Measurements from ENCODE around the gene KRTAP3-3. TPM values are rescaled to one million over a fixed set of nuclear protein-coding genes. Genes with fewer than 3 reads are reported as not detected.

Gene KRTAP3-3
- total and polyA plus RNA-seq, 2 experiments from 2014 or later, result not detected

GRCh38 chr17:40944531-40944930 is 49.4 kb downstream of the KRTAP3-3 start:
- Histone ChIP-seq H3K27me3 (no peaks in the 10 kb centered on the region), H4K20me1 (ENCODE audit: insufficient read depth, poor library complexity, severe bottlenecking) (no peaks in the 10 kb centered on the region), H3K4me1 (ENCODE audit: insufficient read depth) (peaks cover 6% of the 10 kb centered on the region), H3K27ac (no peak overlapping the region), H2AFZ (no peak overlapping the region), H3K4me2 (no peak overlapping the region), H3K36me3 (replicated peaks; ENCODE audit: insufficient read depth, low read depth) (no peaks in the 10 kb centered on the region), H3K79me2 (no peaks in the 10 kb centered on the region), H3K9me3 (ENCODE audit: low read depth) (no peaks in the 10 kb centered on the region), H3K4me3 (no peak overlapping the region), H3K9me2 (replicated peaks; ENCODE audit: insufficient read depth) (no peaks in the 10 kb centered on the region)
- TF ChIP-seq CTCF (IDR thresholded peaks at IDR 0.05; ENCODE audit: poor library complexity) (no peak), EZH2 (IDR thresholded peaks at IDR 0.05; ENCODE audit: borderline replicate concordance) (no peak), EZH2phosphoT487 (IDR thresholded peaks at IDR 0.05; ENCODE audit: low read depth, severe bottlenecking, unreplicated experiment) (no peak)
- no peak for DNase-seq (ENCODE audit: low spot score)
- 20% methylated on average over 1 of the region's 1 CpG for WGBS (ENCODE audit: low lambda C conversion rate, missing lambda C conversion rate)

Small RNAs within 50 kb of the gene (small RNA-seq; reads per million reads assigned to genes)
- gene KRTAP3-4P, result not detected

Other genes starting within 250 kb of the KRTAP3-3 start
Only the 30 nearest of the 36 such genes appear.
- gene KRT28, start 194.2 kb downstream of the KRTAP3-3 start, total RNA-seq, result not detected in 2 replicates
- gene KRT28, start 194.2 kb downstream of the KRTAP3-3 start, polyA plus RNA-seq, result not detected in 2 replicates
- 29.4 and 39.7 TPM in 2 replicates for gene KRT10, start 171.6 kb downstream of the KRTAP3-3 start, total RNA-seq
- 153 and 165 TPM in 2 replicates for gene KRT10, start 171.6 kb downstream of the KRTAP3-3 start, polyA plus RNA-seq
- not detected in 2 replicates for gene KRT12, start 126.9 kb downstream of the KRTAP3-3 start, total RNA-seq
- gene KRT12, start 126.9 kb downstream of the KRTAP3-3 start, polyA plus RNA-seq, result not detected in 2 replicates
- gene KRT20, start 108.9 kb downstream of the KRTAP3-3 start, total RNA-seq, result 2.4 and 3.4 TPM in 2 replicates
- gene KRT20, start 108.9 kb downstream of the KRTAP3-3 start, polyA plus RNA-seq, result 1.5 and 1.6 TPM in 2 replicates
- 4.0 and 6.4 TPM in 2 replicates for gene KRT23, start 56.5 kb downstream of the KRTAP3-3 start, total RNA-seq
- gene KRT23, start 56.5 kb downstream of the KRTAP3-3 start, polyA plus RNA-seq, result 2.0 and 4.0 TPM in 2 replicates
- 1.0 TPM in 1 of 2 replicates, not detected in the other for gene KRT39, start 27.2 kb downstream of the KRTAP3-3 start, total RNA-seq
- gene KRT39, start 27.2 kb downstream of the KRTAP3-3 start, polyA plus RNA-seq, result not detected in 2 replicates
- 0.33 TPM in 1 of 2 replicates, not detected in the other for gene KRT40, start 9.8 kb downstream of the KRTAP3-3 start, total RNA-seq
- gene KRT40, start 9.8 kb downstream of the KRTAP3-3 start, polyA plus RNA-seq, result 0.19 TPM in 1 of 2 replicates, not detected in the other
- gene KRTAP3-2, start 5.7 kb upstream of the KRTAP3-3 start, total RNA-seq, result not detected in 2 replicates
- gene KRTAP3-2, start 5.7 kb upstream of the KRTAP3-3 start, polyA plus RNA-seq, result not detected in 2 replicates
- not detected in 2 replicates for gene KRTAP3-1, start 15.0 kb upstream of the KRTAP3-3 start, total RNA-seq
- gene KRTAP3-1, start 15.0 kb upstream of the KRTAP3-3 start, polyA plus RNA-seq, result 2.7 and 3.4 TPM in 2 replicates
- gene KRTAP1-5, start 33.0 kb upstream of the KRTAP3-3 start, total RNA-seq, result not detected in 2 replicates
- 0.44 TPM in 1 of 2 replicates, not detected in the other for gene KRTAP1-5, start 33.0 kb upstream of the KRTAP3-3 start, polyA plus RNA-seq
- gene KRTAP1-4, start 36.0 kb upstream of the KRTAP3-3 start, total RNA-seq, result not detected in 2 replicates
- not detected in 2 replicates for gene KRTAP1-4, start 36.0 kb upstream of the KRTAP3-3 start, polyA plus RNA-seq
- gene KRTAP1-3, start 40.7 kb upstream of the KRTAP3-3 start, total RNA-seq, result not detected in 2 replicates
- gene KRTAP1-3, start 40.7 kb upstream of the KRTAP3-3 start, polyA plus RNA-seq, result not detected in 2 replicates
- not detected in 2 replicates for gene KRTAP1-1, start 47.3 kb upstream of the KRTAP3-3 start, total RNA-seq
- not detected in 2 replicates for gene KRTAP1-1, start 47.3 kb upstream of the KRTAP3-3 start, polyA plus RNA-seq
- not detected in 2 replicates for gene KRTAP2-1, start 53.2 kb upstream of the KRTAP3-3 start, total RNA-seq
- not detected in 2 replicates for gene KRTAP2-1, start 53.2 kb upstream of the KRTAP3-3 start, polyA plus RNA-seq
- gene KRTAP2-2, start 61.1 kb upstream of the KRTAP3-3 start, total RNA-seq, result not detected in 2 replicates
- gene KRTAP2-2, start 61.1 kb upstream of the KRTAP3-3 start, polyA plus RNA-seq, result not detected in 2 replicates
- gene KRTAP2-3, start 66.0 kb upstream of the KRTAP3-3 start, total RNA-seq, result not detected in 2 replicates
- gene KRTAP2-3, start 66.0 kb upstream of the KRTAP3-3 start, polyA plus RNA-seq, result not detected in 2 replicates
- gene KRTAP2-4, start 71.7 kb upstream of the KRTAP3-3 start, total RNA-seq, result not detected in 2 replicates
- not detected in 2 replicates for gene KRTAP2-4, start 71.7 kb upstream of the KRTAP3-3 start, polyA plus RNA-seq
- not detected in 2 replicates for gene KRTAP4-7, start 90.0 kb upstream of the KRTAP3-3 start, total RNA-seq
- gene KRTAP4-7, start 90.0 kb upstream of the KRTAP3-3 start, polyA plus RNA-seq, result not detected in 2 replicates
- gene KRTAP4-8, start 104.0 kb upstream of the KRTAP3-3 start, total RNA-seq, result not detected in 2 replicates
- gene KRTAP4-8, start 104.0 kb upstream of the KRTAP3-3 start, polyA plus RNA-seq, result not detected in 2 replicates
- not detected in 2 replicates for gene KRTAP4-16, start 108.0 kb upstream of the KRTAP3-3 start, total RNA-seq
- not detected in 2 replicates for gene KRTAP4-16, start 108.0 kb upstream of the KRTAP3-3 start, polyA plus RNA-seq
- not detected in 2 replicates for gene KRTAP4-9, start 111.2 kb upstream of the KRTAP3-3 start, total RNA-seq
- not detected in 2 replicates for gene KRTAP4-9, start 111.2 kb upstream of the KRTAP3-3 start, polyA plus RNA-seq
- gene KRTAP4-11, start 124.2 kb upstream of the KRTAP3-3 start, total RNA-seq, result not detected in 2 replicates
- gene KRTAP4-11, start 124.2 kb upstream of the KRTAP3-3 start, polyA plus RNA-seq, result not detected in 2 replicates
- gene KRTAP4-12, start 130.0 kb upstream of the KRTAP3-3 start, total RNA-seq, result not detected in 2 replicates
- gene KRTAP4-12, start 130.0 kb upstream of the KRTAP3-3 start, polyA plus RNA-seq, result not detected in 2 replicates
- gene KRTAP4-6, start 146.4 kb upstream of the KRTAP3-3 start, total RNA-seq, result not detected in 2 replicates
- gene KRTAP4-6, start 146.4 kb upstream of the KRTAP3-3 start, polyA plus RNA-seq, result not detected in 2 replicates
- not detected in 2 replicates for gene KRTAP4-5, start 155.7 kb upstream of the KRTAP3-3 start, total RNA-seq
- gene KRTAP4-5, start 155.7 kb upstream of the KRTAP3-3 start, polyA plus RNA-seq, result not detected in 2 replicates
- gene KRTAP4-4, start 166.6 kb upstream of the KRTAP3-3 start, total RNA-seq, result not detected in 2 replicates
- gene KRTAP4-4, start 166.6 kb upstream of the KRTAP3-3 start, polyA plus RNA-seq, result not detected in 2 replicates
- gene KRTAP4-3, start 174.1 kb upstream of the KRTAP3-3 start, total RNA-seq, result not detected in 2 replicates
- not detected in 2 replicates for gene KRTAP4-3, start 174.1 kb upstream of the KRTAP3-3 start, polyA plus RNA-seq
- gene KRTAP4-2, start 184.1 kb upstream of the KRTAP3-3 start, total RNA-seq, result not detected in 2 replicates
- not detected in 2 replicates for gene KRTAP4-2, start 184.1 kb upstream of the KRTAP3-3 start, polyA plus RNA-seq
- not detected in 2 replicates for gene KRTAP4-1, start 190.7 kb upstream of the KRTAP3-3 start, total RNA-seq
- gene KRTAP4-1, start 190.7 kb upstream of the KRTAP3-3 start, polyA plus RNA-seq, result not detected in 2 replicates
- gene KRTAP9-1, start 195.7 kb upstream of the KRTAP3-3 start, total RNA-seq, result not detected in 2 replicates
- not detected in 2 replicates for gene KRTAP9-1, start 195.7 kb upstream of the KRTAP3-3 start, polyA plus RNA-seq